M059J (cell line): Measurements from ENCODE around the gene DPF3. TPM values are rescaled to one million over a fixed set of nuclear protein-coding genes. Genes with fewer than 3 reads are reported as not detected.

Source experiments
- DNase-seq: peaks from one replicate; pipeline ENCODE4 v3.0.0-alpha.2; 2012; ENCODE audit warnings: low read depth
- total RNA-seq: library from RNA; depleted of rRNA; stranded (reverse); fragments of >200 nt; shearing (Covaris generic); gene quantifications from 2 replicates; pipeline ENCODE4 v1.2.3, GENCODE V29; 2014

The DPF3 gene
- total RNA-seq, 1 experiment from 2014 or later: 8.3 TPM

DNA sequence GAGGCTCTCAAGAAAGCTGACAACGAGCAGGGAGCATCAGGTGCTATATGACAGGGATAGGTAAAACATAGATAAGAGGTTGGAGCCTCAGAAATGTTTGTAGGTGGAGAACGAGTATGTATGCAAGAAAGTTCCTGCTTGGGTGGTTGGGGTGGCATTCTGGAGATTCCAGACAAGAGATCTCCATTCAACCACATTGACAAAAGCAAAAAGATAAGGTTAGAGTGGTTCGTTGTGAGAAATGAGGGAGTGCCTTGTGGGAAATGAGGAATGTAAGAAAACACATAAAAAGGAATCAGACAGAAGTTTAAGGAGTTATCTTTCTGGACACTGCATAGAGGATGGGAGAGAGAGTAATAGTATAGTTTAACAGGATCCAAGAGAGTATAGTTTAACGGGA is 290.3 kb downstream of the DPF3 start:
- peak; percentile 32 for DNase-seq

DNA sequence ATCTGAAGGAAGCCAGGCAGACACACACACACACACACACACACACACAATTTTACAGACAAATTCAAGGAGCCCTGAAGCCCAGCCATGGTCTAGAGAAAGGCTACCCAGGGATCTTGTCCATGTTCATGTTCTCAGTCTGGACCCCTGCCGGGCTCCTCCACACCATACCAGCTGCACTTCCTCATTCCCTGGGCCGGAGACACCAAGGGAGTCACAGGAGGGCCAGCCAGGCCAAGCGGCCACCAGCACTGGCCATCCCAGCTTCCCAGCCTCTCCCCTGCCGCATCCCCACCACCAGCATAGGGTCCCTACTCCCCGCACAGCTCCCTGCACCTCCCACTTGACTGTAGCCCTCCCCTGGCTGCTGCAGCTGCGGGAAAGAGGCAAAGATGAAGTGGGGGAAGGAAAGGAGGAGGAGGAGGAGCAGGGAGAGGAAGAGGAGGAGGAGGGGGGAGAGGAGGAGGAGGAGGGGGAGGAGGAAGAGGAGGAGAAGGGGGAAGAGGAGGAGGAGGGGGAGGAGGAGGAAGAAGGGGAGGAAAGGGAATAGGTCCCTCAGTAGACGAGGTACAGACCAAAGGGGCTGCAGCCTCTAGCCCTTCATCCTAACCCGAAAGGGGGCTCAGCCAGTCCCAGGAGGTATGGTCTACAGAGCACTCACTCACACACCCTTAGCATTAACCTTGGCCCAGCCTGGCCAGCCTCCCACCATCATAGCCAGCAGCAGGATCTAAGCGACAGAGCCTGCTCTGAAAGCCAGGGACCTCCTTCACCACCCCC is 293.2 kb downstream of the DPF3 start:
- DNase-seq: no peak

DNA sequence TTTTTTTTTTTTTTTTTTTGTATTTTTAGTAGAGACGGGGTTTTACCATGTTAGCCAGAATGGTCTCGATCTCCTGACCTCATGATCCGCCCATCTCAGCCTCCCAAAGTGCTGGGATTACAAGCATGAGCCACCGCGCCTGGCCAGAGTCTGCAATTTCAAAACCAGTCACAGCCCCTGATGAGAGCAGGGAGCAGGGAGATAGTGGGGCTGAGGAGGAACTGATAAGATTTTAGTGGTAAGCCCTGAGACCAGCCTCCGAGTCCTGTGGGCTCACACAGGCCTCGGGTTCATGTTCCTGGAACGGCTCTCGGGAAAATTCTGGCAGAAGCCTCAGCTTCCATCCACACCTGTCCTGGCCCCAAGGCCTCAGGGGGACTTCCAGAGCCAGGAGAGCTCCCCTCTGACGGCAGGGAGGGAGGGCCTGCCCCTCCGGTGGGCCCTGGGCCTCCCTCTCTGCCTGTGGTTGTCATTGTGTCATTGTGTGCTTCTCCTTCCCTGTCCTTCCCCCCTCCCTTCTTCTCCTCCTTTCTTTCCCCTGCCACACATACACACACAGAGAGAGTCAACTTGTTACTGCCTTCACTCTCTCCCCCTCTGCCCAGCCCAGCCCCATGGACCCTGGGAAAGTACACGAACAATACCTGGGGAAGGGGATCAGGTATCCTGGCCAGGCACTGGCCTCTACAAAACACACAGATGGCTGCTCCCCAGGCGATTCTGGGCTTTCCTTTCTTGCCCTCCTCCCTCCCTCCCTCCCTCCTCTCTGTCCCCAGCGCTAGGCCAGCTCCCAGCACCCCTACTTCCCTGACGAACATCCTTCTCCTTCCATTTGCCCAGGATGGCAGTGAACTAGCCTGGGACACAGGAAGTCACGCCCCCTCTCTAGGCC is 294.1 kb downstream of the DPF3 start:
- no peak for DNase-seq

DNA sequence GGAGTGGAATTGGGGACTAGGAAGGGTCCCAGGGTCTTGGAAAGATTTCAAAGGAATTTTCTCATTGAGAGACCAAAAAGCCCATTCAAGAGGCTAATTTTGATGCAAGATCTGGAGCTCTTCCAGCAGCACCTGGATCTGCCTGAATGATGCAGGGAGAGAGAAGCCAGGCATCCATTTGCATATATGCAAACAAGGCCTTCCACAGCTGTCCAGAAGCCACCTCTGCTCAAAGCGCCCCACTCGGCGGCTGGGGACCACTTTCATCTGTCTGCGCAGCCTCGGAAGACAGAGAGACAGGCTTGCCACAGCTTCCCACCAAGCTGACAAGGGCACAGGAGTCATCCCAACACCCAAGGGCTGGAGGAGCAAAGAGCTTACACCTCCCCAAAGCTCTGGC is 295.6 kb downstream of the DPF3 start:
- DNase-seq: no peak

DNA sequence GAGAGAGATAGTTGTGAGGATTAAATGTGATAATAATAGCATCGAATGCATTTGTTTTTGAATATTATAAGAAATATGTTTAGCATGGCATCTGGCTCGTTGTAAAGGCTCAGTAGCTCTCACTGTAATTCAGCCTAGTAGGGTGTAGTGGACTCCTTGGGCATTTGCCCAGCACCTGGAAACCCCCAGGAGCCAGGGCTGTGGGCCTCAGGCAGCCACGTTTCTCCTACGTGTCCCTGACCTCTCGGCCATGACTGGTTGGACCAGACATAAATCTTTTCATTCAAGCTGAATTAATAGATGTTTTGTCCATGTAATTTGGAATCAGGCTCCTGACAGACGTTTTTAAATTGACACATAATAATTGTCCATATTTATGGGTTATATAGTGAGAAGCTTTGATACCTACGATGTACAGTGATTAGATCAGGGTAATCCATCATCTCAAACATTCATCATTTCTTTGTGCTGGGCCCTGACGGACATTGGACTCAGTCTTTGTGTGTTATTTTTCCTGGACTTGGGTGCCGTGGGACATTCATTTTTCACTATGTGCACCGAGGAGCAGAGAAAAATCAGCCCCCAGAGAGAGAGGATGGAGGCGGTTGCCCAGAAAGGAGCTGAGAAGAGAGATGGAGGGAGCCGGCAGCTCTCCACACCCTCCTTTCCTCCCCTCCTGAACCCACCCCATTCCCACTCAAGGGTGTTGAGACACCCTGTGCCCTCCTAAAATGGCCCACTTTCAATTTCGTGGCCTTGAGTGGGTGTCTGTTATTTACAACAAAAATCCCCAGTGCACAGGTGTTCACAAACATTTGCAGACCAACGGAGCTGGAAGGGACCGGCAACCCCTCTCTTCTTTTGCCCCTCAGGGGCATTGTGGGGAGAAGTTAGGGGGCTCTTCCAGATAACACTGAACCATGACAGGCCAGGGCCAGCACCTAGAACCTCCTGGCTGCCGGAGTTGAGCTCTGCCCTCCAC is 296.4 kb downstream of the DPF3 start:
- DNase-seq: no peak

DNA sequence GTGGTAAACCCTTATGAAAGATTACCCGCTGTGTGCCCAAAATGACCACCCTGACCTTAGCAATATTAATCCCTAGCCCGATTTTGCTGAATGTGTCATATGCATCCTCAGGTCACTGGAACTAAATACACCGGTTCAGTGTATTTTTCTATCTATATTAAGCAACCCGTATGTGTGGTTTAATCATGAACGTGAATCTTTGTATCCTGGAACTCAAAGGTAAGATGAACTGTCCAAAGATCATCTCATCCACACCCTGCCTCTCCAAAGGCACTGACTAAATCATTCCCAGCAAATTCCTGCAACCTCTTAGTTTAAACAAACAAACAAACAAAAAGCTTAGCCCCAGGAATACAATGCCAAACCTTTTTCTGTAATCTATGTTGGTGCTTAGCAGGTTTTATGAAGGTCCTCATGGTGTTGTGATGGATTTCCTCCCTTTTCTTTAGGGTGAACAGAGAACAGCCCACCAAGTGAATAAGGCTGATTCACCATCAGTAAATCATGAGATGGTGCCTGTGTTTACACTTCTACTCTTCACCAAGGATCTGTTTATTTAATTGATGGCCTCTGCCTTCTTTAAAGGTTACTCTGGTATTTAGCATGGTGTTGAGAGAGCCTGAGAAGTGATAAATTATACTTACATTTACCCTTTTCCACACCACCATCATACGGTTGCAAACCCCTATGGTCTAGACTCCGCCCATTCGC is 298.6 kb downstream of the DPF3 start:
- DNase-seq: no peak

DNA sequence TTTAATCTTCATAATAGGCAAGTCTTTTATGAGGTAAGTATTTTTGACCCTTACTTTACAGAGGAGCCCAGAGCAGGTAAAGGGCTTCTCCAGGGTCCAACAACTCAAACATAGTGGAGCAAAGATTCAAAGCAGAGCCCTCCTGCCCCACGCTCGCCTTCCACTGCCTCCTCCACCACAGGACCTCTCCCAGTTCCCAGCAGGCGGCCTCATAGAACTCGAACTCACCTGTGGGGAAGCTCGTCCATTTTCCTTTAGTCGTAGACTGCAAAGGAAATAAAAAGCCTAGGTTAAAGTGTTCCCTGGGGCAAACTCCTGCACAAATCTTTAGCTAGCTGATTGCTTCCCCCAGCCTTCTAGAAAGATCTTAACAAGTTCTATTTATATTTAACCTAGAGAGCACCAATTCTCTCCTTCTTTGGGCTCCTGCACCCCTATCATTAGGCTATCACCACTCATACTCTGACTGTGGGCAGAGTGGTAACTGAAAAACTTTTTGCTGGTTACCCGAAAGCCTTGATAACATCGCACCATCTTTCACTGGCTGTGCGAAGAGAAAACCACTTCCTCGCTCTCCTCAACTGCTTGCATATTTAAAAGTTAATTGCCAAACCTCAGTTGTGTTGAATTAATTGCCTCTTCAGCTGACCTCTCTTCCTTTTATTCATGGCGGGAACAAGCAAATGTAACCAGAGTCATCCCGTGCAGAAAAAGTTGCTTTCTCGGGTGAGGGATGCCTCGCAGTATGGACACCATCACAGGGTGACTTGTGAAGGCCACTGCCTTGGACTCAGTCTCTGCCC is 299.6 kb downstream of the DPF3 start:
- DNase-seq: no peak

DNA sequence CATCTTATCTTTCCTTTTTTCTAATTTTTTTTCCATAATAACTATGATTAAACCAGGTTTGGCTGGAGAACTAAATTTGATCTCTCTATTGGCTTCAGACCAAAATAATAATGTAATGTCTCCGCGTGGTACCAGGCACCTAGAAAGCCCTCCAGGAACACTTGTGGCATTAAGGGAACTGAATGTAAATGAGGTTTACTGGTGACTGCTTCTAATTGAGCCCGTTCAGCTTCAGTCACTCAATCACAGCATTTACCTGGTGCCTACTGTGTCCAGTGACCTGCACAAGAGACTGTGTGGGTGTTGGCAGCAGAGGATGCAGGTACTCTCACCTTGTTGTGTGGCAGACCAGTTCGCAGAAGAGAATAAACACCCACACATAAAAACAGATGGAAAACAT is 302.5 kb downstream of the DPF3 start:
- no peak for DNase-seq

DNA sequence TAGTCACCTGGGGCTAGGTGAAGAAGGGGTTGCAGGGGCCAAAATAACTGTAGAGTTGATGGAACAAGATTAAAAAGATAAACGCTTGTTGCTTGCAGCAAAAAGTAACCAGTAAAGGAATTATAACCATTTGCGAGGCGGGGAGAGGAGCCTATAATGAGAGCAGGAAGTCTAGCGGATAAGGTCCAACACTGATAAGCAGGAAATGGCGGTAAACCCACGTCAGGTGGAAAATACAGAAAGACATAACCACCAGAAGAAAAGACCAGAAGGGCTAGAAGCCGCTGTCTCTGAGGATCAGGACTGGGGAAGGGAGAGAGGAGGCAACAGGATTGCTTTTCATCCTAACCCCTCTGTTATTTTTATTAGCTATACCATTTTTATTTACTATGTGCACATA is 303.3 kb downstream of the DPF3 start:
- no peak for DNase-seq

DNA sequence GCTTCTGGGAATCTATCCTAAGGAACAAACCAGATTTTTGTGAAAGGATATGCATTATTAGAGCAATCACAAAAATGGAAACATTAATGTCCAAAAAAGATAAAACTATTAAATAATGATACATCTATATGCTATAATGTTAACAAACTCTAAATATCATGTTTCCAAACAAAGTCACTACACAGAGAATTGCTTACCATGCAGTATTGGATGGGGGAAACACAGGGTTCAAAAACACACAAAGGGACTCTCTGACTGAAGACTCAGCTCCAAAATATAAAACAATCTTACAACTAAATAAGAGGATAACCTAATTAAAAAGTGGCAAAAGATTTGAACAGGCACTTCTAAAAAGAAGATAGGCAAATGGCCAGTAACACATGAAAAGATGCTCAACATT is 304.2 kb downstream of the DPF3 start:
- no peak for DNase-seq

DNA sequence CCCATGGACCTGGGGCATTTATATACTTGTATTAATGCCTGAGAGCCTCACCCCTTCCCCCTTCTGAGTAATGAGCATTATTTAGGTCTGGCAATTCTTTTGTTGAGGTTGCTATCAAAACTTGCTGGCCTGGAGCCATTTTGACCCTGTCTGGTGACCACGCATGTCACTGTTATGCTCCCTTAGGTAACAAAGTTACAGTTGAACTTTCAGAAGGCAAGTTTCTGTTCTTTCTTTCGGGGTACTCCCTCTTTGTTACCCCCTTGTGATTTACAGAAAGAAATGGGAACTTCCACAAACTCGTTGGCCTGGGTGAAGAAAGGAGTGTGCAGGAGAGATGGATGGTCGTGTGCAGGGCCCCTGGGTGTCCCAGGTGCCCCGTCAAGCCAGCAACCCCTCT is 305.4 kb downstream of the DPF3 start:
- no peak for DNase-seq

DNA sequence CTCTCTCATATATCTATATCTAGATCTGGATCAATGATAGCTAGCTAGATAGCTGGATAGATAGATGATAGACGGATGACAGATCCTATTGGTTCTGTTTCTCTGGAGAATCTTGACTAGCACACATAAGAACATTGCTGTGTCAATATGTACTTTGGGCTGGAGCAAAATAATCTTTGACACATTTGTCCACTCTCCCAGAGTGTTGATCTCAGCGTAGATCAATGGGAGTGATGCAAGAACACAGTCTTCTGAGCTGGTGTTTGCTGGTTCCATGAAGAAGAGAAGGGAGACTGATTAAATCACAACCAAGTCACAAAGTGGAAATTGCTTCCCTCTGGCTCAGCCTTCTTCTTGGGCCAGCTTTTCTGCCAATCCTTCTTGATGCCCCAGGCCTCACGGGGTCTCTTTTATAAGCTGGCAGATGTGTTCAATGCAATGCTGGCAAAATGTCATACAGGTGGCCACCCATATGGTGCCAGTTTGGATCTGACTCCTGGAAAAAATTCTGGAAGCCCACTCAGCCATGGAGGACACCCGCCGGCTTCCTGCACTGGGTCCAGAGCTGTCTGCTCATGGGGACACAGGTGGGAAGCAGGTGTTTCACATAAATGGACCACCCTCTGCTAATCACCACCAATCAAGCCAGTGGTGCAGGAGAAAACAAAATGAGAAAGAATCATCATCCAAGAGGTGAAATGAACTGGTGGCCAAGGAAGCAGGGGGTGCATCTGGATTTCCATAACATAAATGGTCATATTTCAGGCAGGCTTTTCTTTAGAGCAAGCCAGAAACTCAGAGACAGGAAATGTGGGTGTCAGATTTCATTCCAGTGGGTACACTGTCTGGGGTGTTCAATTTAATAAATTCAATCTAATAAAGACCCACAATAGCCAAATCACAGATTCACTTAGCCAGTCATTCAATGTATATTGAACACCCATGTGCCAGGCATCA is 310.3 kb downstream of the DPF3 start:
- DNase-seq: no peak

DNA sequence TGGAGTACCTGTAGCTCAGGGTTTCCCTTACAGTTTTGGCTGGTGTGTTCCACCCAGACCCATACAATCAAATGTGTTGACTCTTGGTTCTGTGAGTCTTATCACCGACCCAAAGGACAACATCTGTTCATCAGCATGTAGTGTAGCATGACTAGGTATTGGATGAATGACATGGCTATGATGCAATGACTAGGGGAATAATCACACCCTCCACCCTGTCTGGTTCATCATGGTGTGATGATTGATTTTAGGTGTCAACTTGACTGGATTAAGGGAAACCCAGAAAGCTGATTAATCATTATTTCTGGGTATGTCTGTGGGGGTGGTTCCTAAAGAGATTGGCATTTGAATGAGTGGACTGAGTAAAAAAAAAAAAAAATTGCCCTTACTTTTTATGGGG is 311.3 kb downstream of the DPF3 start:
- DNase-seq: no peak

DNA sequence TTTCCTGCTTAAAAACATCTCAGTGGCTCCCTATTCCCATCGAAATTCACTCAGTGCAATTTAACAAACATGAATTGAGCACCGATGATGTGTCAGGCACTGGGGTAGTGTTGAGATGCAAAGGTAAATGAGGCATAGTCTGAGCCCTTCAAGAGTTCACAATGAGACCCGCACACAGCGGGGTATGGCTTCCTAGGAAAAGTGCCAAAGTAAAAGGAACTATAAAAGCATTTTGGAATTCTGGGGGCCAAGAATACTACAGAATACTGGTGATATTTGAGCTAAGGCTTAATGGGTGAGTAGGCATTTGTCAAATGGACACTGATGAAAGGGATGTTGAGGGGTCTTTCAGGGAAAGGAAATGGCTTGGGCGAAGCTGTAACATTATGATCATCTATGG is 315.4 kb downstream of the DPF3 start:
- DNase-seq: no peak

DNA sequence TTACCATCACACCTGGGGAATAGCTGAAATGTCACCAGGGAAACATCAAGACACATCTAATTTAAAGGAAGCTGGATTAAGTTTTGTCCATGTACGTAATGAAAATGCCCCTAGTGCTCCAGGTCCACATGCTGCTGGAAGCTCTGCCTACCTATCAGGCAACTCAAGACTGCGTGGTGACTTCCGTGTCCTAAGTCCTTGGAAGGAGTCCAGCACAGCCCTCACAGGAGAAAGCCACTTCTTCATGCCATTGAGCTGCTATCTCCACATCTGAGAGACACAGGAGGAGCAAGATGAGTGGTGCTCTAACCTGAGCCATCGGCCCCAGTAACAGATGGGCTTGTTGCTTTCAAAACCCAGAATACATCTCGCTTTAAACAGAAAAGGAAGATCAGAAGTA is 316.4 kb downstream of the DPF3 start:
- no peak for DNase-seq

DNA sequence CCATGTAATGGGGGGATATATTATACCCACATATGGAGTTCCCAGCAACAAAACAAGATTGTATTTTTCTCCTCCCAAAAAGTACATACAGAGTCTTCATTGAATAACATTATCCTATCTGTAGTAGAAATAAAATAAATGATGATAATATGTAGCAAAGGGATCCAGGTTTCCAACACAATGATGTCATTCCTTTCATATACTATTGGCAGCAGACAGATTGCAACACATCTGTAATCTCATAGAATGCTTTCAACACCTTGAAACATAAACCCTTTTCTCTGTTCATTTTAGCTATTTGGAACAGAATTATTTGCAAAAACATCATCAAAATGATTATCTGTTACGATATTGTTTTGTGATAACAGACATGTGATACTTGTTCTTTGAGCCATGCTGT is 317.6 kb downstream of the DPF3 start:
- no peak for DNase-seq

DNA sequence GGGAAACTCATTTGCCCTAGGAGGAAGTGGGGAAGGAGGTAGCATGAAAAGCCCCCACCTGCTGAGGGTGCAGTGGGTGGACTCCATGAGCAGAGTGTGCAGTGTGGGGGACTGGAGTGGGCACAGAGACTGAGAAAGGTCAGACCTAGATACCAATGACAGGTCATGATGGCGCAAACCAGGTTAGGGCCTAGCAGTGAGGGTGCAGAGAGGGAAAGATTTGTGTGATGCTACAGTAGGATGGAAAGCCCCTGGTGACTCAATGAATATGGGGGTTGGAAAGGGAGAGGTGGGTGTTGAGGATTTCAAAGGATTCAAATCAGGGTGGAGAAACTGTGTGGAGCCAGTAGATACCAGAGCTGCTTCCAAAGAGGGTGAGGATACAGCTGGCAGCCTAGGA is 319.2 kb downstream of the DPF3 start:
- no peak for DNase-seq

DNA sequence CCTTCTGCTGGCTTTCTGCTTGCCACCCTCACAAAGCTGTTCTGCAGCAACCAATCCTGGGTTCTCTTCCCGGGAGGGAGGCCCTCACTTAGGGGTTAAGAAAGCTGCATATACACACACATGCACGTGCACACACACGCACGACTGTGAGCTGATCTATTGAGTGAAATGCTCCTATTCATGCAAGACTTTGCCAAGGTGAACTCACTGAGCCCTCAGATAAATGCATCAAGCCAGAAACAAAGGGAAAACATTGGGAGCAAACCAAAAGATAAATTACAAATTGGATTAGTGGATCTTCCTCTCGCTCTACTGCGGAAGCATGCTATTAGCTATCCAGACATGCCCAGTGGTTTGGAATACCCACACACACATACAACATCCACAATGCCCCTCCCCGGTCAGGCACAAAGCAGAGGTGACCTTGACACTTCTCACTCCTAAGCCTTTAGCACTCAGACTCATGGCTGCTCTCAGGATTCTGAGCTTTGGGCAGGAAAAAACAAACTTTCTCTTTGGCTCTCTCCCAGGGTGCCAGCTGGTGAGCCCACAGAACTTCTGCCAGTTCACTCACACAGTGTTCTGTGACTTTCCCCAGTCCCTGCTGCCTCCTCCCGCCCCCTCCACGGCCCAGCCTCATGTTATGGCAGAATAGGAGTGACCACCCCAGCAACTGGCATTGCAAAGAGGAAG is 320.0 kb downstream of the DPF3 start:
- no peak for DNase-seq
